RWPE2 (cell line): ENCODE data around the gene NDUFB11.

Experiments
- ATAC-seq: fragments of 200-7000 bp; cut with Tn5 transposase; 3 replicates; pipeline ENCODE4 v1.9.1; 2021; ENCODE audit warnings: low read depth
- DNase-seq: peaks from one replicate; pipeline ENCODE4 v3.0.0-alpha.2; 2020; ENCODE audit warnings: low spot score
- H3K27ac ChIP-seq: fragments of 450-650 bp; 2 replicates; pipeline ENCODE4 v1.5.1; 2017; ENCODE audit warnings: mild to moderate bottlenecking; ENCODE audit not compliant: poor library complexity, severe bottlenecking
- H3K27me3 ChIP-seq: fragments of 250-450 bp; sonication (Bioruptor Pico); 2 replicates; pipeline ENCODE4 v1.5.1; 2021; ENCODE audit warnings: mild to moderate bottlenecking, moderate library complexity; ENCODE audit not compliant: insufficient read depth, poor library complexity, severe bottlenecking
- H3K36me3 ChIP-seq: fragments of 250-450 bp; sonication (Bioruptor Pico); 2 replicates; pipeline ENCODE4 v1.5.1; 2020; ENCODE audit warnings: low read depth, mild to moderate bottlenecking, moderate library complexity
- H3K4me1 ChIP-seq: fragments of 250-450 bp; sonication (Bioruptor Pico); 2 replicates; pipeline ENCODE4 v1.5.1; 2021; ENCODE audit warnings: mild to moderate bottlenecking, moderate library complexity; ENCODE audit not compliant: insufficient read depth, poor library complexity, severe bottlenecking
- H3K4me3 ChIP-seq: fragments of 250-450 bp; sonication (Bioruptor Pico); 2 replicates; pipeline ENCODE4 v1.5.1; 2021; ENCODE audit warnings: mild to moderate bottlenecking, moderate library complexity; ENCODE audit not compliant: severe bottlenecking
- H3K9me3 ChIP-seq: fragments of 250-450 bp; sonication (Bioruptor Pico); 2 replicates; pipeline ENCODE4 v1.5.1; 2021; ENCODE audit warnings: mild to moderate bottlenecking, moderate library complexity; ENCODE audit not compliant: severe bottlenecking
- TF ChIP-seq, protein P1 (sequence below): fragments of 450-650 bp; IDR thresholded peaks from one replicate; pipeline ENCODE4 v1.5.1; 2017; ENCODE audit warnings: mild to moderate bottlenecking, moderate library complexity; ENCODE audit not compliant: poor library complexity, severe bottlenecking

The NDUFB11 gene

DNA sequence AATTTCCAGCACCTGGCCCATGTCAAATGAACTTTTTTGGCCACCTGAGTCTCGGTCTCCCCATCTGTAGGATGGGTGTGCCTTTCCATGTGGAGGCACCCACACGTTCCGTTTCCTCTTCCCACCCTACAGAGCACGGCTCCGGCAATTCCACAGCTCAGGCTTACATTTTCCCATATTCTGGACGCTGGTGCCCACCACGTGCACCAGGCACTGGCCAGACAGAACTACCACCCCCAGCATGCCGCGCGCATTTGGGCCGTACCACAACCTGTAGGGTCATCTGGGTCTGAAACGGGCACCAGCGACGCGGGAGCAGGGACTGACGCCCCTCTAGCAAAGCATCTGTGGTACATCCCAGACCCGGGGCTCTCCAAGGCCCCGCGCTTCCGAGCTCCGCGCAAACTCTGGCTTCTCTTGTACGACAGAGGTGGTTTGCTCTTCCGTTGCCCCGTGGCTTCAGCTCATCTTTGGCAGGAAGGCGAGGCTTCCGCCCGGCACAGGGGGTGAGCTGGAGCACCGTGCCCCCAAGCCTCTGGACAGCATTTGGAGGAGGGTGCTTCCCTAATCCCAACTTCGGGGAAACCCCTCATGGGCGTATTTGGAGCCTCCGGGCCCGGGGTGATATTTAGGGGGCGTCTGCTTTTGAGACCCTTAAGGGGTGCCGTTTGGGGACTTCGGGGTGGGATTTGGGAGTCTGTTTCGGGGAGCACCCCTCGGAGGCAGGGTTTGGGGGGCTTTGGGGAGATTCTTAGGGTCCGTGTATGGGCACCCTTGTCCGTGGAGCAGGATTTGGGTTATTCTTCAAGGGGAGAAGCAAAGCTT is 46.2 kb upstream of the NDUFB11 start:
- H3K27me3 ChIP-seq, result no peaks in the 10 kb centered on the region
- peaks cover 9% of the 10 kb centered on the region for H3K4me1 ChIP-seq
- DNase-seq (peak; percentile 90), ATAC-seq (peak; percentile 81)
- TF ChIP-seq, protein P1, sequence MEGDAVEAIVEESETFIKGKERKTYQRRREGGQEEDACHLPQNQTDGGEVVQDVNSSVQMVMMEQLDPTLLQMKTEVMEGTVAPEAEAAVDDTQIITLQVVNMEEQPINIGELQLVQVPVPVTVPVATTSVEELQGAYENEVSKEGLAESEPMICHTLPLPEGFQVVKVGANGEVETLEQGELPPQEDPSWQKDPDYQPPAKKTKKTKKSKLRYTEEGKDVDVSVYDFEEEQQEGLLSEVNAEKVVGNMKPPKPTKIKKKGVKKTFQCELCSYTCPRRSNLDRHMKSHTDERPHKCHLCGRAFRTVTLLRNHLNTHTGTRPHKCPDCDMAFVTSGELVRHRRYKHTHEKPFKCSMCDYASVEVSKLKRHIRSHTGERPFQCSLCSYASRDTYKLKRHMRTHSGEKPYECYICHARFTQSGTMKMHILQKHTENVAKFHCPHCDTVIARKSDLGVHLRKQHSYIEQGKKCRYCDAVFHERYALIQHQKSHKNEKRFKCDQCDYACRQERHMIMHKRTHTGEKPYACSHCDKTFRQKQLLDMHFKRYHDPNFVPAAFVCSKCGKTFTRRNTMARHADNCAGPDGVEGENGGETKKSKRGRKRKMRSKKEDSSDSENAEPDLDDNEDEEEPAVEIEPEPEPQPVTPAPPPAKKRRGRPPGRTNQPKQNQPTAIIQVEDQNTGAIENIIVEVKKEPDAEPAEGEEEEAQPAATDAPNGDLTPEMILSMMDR, result no peak
- peaks cover 10% of the 10 kb centered on the region for H3K36me3 ChIP-seq
- H3K4me3 ChIP-seq, result peak overlapping the region; percentile 53
- H3K9me3 ChIP-seq, result no peaks in the 10 kb centered on the region
- peak overlapping the region; percentile 58 for H3K27ac ChIP-seq

DNA sequence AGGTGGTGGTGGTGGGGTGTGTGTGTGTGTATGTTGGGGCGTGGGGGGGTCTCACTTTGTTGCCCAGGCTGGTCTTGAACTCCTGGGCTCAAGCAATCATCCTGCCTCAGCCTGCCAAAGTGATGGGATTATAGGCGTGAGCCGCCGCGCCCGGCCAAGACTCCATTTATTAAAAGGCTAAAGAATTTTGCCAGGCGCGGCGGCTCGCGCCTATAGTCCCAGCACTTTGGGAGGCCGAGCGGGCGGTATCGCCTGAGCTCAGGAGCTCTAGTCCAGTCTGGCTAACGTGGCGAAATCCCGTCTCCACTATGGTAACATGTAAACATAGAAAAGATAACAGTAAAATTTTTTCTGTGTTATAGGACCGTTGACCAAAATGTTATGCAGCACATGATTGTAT is 45.4 kb upstream of the NDUFB11 start:
- Histone ChIP-seq H3K4me1 (peaks cover 4% of the 10 kb centered on the region), H3K27me3 (no peaks in the 10 kb centered on the region), H3K27ac (no peak overlapping the region), H3K9me3 (no peaks in the 10 kb centered on the region), H3K36me3 (peaks cover 3% of the 10 kb centered on the region; the same call in 1 of the 2 replicates), H3K4me3 (no peak overlapping the region)
- ATAC-seq (no peak), DNase-seq (no peak)
- TF ChIP-seq, protein P1, result no peak

DNA sequence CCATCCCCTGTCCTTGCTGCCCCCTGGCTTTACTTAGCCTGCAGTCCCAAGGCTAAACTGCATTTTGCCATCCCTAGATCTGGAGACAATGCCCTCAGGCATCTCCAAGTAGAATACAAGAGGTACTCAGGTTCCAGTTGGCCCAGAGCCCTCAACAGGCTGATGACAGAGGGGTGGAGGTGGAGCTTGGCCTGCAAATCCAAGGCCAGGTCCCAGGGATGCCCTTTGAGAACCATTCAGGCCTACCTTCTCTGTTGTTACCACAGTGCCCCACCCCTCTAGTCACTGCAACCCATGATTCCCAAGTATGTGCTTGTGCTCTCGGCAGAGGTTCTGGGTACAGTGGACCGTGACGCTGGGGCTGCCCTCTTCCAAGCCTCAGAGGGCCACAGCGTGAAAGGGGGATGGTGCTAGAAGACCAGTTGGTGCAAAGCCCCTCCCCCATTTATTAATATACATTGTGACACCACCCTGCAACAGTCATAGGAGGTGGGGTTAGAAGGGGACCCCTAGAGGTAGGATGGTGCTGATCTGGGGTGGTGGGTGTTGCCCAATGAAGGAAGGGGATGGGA is 42.7 kb upstream of the NDUFB11 start:
- Histone ChIP-seq H3K36me3 (peaks cover 4% of the 10 kb centered on the region; the same call in 1 of the 2 replicates), H3K27me3 (no peaks in the 10 kb centered on the region), H3K27ac (no peak overlapping the region), H3K9me3 (no peaks in the 10 kb centered on the region), H3K4me3 (no peak overlapping the region), H3K4me1 (no peaks in the 10 kb centered on the region)
- ATAC-seq (no peak), DNase-seq (no peak)
- TF ChIP-seq, protein P1, result no peak

DNA sequence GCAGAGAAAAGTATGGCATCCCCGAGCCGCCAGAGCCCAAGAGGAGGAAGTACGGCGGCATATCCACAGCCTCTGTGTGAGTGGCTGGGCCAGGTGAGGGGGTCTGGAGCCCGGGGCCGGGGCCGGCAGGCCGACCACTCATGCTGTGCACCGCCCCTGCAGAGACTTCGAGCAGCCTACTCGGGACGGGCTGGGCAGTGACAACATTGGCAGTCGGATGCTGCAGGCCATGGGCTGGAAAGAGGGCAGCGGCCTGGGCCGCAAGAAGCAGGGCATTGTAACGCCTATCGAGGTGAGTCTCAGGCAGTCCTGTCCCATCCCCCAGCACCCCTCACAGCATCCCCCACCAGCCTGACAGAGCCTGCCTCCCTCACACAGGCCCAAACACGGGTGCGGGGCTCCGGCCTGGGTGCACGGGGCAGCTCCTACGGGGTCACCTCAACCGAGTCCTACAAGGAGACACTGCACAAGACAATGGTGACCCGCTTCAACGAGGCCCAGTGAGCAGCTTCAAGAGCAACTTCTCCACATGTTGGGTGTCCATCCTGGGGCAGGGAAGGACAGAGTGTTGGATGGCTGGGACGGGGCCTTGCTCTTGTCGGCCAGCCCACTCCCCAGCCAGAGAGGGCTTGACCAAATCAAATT is 41.7 kb upstream of the NDUFB11 start:
- no peak overlapping the region for H3K4me3 ChIP-seq
- DNase-seq, result no peak
- H3K36me3 ChIP-seq, result peaks cover 4% of the 10 kb centered on the region; the same call in 1 of the 2 replicates
- H3K27ac ChIP-seq, result no peak overlapping the region
- H3K27me3 ChIP-seq, result no peaks in the 10 kb centered on the region
- no peaks in the 10 kb centered on the region for H3K9me3 ChIP-seq
- no peaks in the 10 kb centered on the region for H3K4me1 ChIP-seq
- TF ChIP-seq, protein P1, result no peak
- no peak for ATAC-seq
